Erythroblast (primary cell): ENCODE data around the gene CDC42BPB.
"Not testable (repeated sequence)": the region's sequence is repeated elsewhere in the genome, so short reads cannot be mapped to it uniquely, and the experiment has no call there.

Experiments used
- DNase-seq, 2 experiments: peaks; one replicate each; lab custom pipeline; 2025; lab: John Stamatoyannopoulos, UW
- GATA1 ChIP-seq: IDR thresholded peaks from 2 replicates; pipeline ENCODE4 v1.6.1; 2011; ENCODE audit warnings: low read depth, mild to moderate bottlenecking, control low read depth, low read length, moderate library complexity
- POLR2A ChIP-seq: IDR thresholded peaks from 2 replicates; pipeline ENCODE4 v1.6.1; 2011; ENCODE audit warnings: mild to moderate bottlenecking, low read length

CDC42BPB gene

DNA sequence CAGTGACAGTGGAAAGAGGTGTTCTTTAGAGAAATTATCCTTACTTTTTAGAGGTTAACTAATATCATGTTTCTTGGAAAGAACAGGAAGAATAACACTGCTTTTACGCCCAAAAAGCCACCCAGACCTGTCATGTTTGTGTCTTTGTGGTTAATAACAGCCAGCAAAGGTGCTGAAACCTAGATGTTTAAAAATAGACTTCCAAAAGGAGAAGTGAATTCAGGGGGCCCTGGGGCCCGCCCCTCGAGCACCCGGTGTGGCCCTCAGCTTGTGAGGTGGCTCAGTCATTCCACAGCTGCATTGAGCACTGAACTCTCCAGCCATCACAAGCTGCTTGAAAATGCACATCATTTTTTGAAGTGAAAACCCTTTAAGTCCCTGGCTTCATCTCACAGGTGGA lies 155.7 kb downstream of the CDC42BPB start:
- no peak for DNase-seq
- TF ChIP-seq POLR2A: no peak
- TF ChIP-seq GATA1: no peak

DNA sequence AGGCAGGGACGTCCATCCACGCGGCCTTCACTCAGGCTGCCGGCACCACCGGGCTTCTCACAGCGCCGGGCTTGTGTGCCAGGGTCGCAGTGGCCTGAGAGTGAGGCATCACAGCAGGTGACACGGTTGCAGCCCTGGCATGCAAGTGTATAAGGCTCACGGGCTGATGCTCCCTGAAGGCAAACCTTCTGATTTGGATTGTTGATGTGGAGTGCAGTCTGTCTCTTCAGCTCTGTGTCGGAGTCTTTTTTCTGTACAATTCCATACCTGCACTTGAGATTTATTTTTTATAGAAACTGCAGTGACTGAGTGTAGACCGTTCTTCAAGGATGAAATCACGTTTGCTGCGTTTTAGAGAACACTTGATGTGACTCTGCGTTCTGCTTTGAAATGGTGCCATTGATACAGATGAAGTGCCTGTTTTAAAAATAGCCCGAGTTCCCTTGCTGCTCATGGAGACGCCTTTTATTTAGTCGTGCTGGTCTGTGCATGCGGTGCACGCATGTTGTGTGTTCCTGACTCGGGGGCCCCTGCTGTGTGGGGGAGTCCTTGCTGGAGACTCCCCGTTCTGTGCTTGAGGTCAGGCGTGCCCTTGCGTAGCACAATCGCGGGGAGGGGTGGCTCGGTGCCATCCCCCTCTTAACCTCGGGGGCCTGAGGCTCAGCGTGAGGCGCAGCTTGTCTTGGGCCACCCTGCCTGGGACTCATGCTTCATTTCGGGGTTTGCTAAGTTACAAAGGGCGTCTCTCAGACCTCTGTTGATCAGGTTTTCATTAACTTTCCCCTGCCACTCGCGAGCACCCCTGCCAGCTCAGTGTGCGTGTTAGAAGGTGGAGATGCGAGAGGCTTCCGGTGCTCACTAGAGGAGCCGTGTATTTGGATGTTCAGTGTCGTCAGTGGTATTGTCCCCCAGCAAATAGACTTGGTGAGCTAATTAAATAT lies 156.4 kb downstream of the CDC42BPB start:
- TF ChIP-seq GATA1: no peak
- no peak for TF ChIP-seq POLR2A
- DNase-seq: no peak

- TF ChIP-seq GATA1 (no peak), POLR2A (no peak)
- no peak for DNase-seq
These were observed 157.8 kb downstream of the CDC42BPB start for GRCh38 chr14:102899516-102899900.

- TF ChIP-seq POLR2A (no peak), GATA1 (no peak)
- DNase-seq: no peak
These were observed 158.4 kb downstream of the CDC42BPB start for GRCh38 chr14:102898776-102899515.

DNA sequence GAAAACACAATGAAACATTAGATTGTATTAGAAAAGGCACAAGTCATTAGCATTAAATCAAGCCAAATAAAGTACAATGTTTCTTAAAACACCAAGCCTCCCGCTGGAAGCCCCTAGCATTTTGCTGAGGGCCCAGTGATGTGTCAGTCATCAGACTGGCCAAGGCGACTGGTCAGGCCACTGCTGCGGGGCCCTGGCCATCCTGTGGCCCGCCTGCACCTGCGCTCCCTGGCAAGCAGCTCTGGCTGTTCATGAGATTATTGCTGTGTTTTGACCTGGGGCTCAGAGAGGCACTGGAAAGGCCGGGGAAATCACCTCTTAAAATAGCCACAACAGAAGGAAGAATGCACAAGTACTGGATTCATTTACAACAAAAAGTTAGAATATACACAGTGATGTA lies 159.1 kb downstream of the CDC42BPB start:
- TF ChIP-seq POLR2A (no peak), GATA1 (no peak)
- no peak for DNase-seq

DNA sequence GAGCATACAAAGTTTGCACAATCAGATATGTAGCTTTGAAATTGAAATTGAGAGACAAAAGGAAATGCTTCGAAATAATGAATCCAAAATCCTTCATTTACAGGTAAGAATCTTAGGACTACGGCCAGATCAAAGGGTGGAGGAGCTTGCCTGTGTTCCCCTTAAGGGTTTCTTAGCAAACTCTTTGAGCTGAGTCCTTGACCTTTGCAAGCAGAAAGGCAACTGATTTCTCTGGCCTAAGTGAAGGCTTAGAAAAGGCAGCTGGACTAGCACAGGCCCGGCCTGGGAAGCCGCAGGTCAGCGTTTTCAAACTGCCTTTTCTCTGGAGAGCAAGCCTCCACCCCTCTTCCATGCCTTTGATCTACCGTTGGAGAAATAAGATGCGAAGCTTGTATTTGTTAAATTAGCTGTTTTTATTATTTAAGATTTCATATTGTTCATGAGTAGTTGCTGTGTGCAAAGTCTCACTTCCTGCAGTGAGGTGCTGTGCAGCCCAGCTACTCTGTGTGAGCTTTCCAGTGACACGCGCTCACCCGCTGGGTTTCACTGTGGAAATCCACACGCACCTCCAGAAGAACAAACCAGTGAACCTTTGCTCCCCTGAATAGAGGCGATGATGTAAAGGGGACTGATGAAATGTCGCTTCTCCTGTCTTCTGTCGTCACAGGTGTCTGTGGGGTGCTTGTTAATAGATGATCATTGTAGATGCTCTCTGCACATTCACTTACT lies 159.9 kb downstream of the CDC42BPB start:
- TF ChIP-seq POLR2A: no peak
- TF ChIP-seq GATA1: no peak
- DNase-seq: no peak

DNA sequence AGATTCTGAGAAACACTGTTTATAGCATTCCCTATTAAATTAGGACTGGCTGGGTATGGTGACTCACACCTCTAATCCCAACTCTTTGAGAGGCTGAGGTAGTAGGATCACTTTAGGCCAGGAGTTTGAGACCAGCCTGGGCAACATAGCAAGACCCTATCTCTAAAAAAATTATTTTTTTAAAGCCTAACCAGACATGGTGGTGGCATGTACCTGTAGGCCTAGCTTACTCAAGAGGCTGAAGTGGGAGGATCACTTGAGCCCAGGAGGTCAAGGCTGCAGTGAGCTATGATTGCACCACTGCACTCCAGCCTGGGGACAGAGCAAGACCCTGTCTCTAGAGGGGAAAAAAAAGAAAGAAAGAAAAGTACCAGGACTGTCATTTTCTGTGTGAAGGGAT lies 160.6 kb downstream of the CDC42BPB start:
- DNase-seq: not testable (repeated sequence)

DNA sequence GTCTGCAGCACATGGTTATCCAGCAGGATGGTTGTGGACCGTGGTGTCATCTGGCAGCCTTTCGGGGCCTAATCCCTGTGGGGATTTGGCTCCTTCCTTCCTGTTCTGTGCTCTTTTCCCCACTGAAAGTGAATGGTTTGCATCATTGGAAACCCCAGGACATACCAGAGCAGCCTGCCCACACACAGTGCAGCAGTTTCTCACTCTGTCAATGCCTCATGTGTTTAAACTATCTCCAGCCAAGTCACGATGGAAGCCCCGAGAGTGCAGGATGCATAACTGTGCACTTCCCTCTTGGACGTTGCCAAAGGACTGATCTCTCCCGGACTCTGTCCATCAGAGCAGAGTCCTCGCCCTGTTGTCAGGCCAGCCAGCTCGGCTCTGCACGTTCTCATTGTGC lies 163.9 kb downstream of the CDC42BPB start:
- TF ChIP-seq POLR2A (no peak), GATA1 (no peak)
- no peak for DNase-seq

DNA sequence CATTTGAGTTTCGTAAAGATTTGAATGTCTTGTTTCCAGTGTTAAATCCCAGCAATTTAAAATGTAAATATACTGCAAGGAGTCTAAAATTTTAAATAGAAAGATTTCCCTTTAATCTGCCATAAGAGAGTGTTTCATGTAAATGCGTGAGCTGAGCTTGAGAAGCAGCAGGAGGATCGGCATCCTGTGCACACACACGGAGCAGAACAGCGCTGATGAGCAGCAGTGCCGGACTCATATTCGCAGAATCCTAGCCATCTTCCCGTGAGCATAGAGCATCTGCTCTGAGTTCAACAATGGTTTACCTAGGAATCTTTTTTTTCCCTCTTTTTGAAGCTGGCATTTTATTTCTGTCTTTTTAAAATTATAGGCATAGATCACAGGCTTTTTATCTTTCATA lies 164.7 kb downstream of the CDC42BPB start:
- TF ChIP-seq POLR2A (no peak), GATA1 (no peak)
- no peak for DNase-seq

DNA sequence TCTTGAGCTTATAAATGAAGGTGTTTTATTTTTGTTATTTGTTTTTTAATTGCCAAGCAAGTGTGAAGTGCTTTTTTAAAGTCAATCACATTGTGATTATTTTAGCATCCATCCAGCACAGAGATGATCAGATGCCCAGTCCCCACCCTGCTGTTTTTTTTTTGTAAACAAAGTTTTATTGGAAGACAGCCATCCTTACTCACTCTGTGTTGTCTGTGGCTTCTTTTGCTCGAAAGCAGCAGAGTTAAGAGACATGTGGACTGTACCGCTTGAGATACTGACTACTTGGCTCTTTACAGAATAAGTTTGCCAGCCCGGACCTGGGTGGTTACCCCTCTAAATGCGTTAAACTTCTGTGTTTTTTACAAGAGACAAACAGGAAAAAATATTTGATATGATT lies 165.8 kb downstream of the CDC42BPB start:
- no peak for DNase-seq
- TF ChIP-seq GATA1: no peak

GRCh38 chr14:102891111-102891510 lies 166.2 kb downstream of the CDC42BPB start:
- no peak for TF ChIP-seq POLR2A
- TF ChIP-seq GATA1: no peak
- no peak for DNase-seq

DNA sequence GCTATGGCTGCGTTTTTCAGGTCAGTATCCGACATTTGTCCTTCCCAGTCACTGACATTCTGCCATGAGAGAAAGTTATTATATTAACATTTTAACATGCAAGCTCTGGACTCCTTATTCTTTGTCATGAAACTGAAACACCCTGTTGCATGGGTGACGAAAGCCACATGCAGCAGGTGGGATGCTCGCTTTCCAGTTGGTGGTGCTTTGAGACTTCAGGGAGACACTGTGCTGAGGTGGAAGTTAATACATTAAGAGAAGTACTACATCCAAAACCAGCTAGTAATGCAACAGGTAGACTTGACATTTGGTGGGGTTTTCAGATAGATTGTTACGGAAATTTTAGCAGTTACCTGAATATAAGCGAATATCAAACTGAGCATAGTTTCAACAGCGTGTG lies 167.7 kb downstream of the CDC42BPB start:
- TF ChIP-seq GATA1 (no peak), POLR2A (no peak)
- no peak for DNase-seq

DNA sequence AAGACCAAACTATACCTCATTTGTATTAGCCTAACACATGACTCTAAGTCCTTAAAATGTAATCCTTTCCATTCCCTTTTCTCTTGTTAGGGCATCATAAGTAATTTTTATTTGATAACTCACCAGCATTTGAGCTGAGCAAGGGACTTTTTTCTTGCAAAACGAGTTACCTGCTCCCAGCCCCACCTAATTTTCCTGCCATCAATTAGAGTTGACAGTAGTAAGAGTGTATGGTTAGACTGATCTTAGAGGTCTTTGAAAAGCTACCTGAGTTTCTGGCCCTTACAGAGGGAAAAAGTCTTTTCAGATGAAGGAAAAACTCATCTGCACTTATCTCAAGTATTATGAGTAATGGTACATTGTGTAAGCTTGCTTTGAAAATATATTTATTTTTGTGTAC lies 168.6 kb downstream of the CDC42BPB start:
- TF ChIP-seq POLR2A: no peak
- DNase-seq: no peak
